Measurements from ENCODE around the gene ATG16L1.

Gene ATG16L1

DNA sequence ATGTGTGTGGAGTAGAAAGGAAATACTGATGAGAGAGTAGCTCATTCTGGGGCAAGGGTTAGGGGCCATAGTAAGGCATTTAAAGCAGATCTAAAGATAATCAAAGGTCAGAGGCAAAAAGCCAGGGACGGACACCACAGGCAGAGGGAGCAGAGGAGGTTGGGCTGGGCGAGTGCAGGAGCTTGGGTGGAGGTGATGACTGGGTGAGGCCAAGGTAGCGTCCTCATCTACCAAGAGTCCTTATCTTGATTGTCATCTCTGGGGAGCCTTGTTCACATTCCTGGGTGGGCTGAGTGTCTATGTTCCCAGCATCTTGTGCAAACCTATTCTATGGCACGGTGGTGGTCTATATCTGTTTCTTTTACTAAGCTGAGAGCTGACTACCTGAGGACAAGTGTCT is 30.1 kb downstream of the ATG16L1 start:
- H3K9me3 ChIP-seq (ENCODE audit: low read length) = no peaks in the 10 kb centered on the region
- H3K9me2 ChIP-seq (ENCODE audit: low read depth, low read length) = no peaks in the 10 kb centered on the region
- H3K36me3 ChIP-seq (ENCODE audit: insufficient read depth, low read length) = peaks cover 94% of the 10 kb centered on the region
- H3F3A ChIP-seq (ENCODE audit: insufficient read depth, low read length) = no peaks in the 10 kb centered on the region
- TF ChIP-seq, protein P1, sequence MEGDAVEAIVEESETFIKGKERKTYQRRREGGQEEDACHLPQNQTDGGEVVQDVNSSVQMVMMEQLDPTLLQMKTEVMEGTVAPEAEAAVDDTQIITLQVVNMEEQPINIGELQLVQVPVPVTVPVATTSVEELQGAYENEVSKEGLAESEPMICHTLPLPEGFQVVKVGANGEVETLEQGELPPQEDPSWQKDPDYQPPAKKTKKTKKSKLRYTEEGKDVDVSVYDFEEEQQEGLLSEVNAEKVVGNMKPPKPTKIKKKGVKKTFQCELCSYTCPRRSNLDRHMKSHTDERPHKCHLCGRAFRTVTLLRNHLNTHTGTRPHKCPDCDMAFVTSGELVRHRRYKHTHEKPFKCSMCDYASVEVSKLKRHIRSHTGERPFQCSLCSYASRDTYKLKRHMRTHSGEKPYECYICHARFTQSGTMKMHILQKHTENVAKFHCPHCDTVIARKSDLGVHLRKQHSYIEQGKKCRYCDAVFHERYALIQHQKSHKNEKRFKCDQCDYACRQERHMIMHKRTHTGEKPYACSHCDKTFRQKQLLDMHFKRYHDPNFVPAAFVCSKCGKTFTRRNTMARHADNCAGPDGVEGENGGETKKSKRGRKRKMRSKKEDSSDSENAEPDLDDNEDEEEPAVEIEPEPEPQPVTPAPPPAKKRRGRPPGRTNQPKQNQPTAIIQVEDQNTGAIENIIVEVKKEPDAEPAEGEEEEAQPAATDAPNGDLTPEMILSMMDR (IDR thresholded peaks at IDR 0.05; ENCODE audit: low read length) = no peak
- no peak for TF ChIP-seq EZH2 (IDR thresholded peaks at IDR 0.05; ENCODE audit: borderline replicate concordance, low read length)
- H3K79me2 ChIP-seq (ENCODE audit: insufficient read depth, low read length) = no peaks in the 10 kb centered on the region
- no peaks in the 10 kb centered on the region for H4K20me1 ChIP-seq (ENCODE audit: insufficient read depth, low read length)
- H3K4me2 ChIP-seq (ENCODE audit: low read length) = no peak overlapping the region
- H2AFZ ChIP-seq (ENCODE audit: low read length) = no peak overlapping the region
- no peak overlapping the region for H3K4me3 ChIP-seq (ENCODE audit: low read depth, low read length, poor library complexity, severe bottlenecking)
- H3K27ac ChIP-seq (ENCODE audit: low read depth, low read length, poor library complexity, severe bottlenecking) = no peak overlapping the region
- H3K4me1 ChIP-seq (ENCODE audit: insufficient read depth, low read length, severe bottlenecking) = no peaks in the 10 kb centered on the region
- no peak overlapping the region for H3K9ac ChIP-seq (ENCODE audit: low read length)
- H3K27me3 ChIP-seq (ENCODE audit: insufficient read depth, low read length) = no peaks in the 10 kb centered on the region

DNA sequence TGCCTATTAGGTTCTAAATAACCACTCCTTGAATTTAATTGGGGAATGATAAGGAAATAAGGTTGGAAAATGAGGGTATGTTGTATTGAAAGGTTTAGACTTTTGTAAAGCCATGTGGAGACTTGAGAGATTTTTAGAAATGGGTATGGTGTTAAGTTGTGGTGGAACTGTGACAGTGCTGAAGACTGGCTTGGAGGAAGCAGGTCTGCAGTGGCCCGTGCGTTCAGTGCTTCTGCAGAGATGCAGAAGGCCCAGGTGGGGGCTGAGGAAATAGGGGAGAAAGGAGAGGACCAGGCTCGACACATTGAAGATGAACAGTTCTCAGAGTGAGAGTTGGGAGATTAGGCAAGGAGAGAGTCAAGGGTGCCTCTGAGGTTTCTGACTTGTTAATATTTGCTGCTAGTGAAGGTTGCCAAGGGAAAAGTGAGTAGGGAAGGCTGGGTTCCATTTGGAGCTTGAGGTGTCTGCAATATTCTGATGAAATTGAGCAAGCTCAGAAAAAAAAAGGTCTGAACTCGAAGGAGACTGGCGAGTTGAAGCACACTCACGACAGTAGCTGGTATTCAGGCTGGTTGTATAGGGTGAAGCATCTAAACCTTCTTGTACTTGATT is 30.6 kb downstream of the ATG16L1 start:
- no peaks in the 10 kb centered on the region for H3F3A ChIP-seq (ENCODE audit: insufficient read depth, low read length)
- no peaks in the 10 kb centered on the region for H3K9me2 ChIP-seq (ENCODE audit: low read depth, low read length)
- no peaks in the 10 kb centered on the region for H3K27me3 ChIP-seq (ENCODE audit: insufficient read depth, low read length)
- H3K4me1 ChIP-seq (ENCODE audit: insufficient read depth, low read length, severe bottlenecking) = no peaks in the 10 kb centered on the region
- H3K9ac ChIP-seq (ENCODE audit: low read length) = no peak overlapping the region
- H2AFZ ChIP-seq (ENCODE audit: low read length) = no peak overlapping the region
- no peak for TF ChIP-seq EZH2 (IDR thresholded peaks at IDR 0.05; ENCODE audit: borderline replicate concordance, low read length)
- TF ChIP-seq, protein P1 (IDR thresholded peaks at IDR 0.05; ENCODE audit: low read length) = no peak
- H3K36me3 ChIP-seq (ENCODE audit: insufficient read depth, low read length) = peaks cover 95% of the 10 kb centered on the region
- no peak overlapping the region for H3K27ac ChIP-seq (ENCODE audit: low read depth, low read length, poor library complexity, severe bottlenecking)
- H3K4me3 ChIP-seq (ENCODE audit: low read depth, low read length, poor library complexity, severe bottlenecking) = no peak overlapping the region
- H3K4me2 ChIP-seq (ENCODE audit: low read length) = no peak overlapping the region
- H4K20me1 ChIP-seq (ENCODE audit: insufficient read depth, low read length) = no peaks in the 10 kb centered on the region
- H3K9me3 ChIP-seq (ENCODE audit: low read length) = no peaks in the 10 kb centered on the region
- no peaks in the 10 kb centered on the region for H3K79me2 ChIP-seq (ENCODE audit: insufficient read depth, low read length)

DNA sequence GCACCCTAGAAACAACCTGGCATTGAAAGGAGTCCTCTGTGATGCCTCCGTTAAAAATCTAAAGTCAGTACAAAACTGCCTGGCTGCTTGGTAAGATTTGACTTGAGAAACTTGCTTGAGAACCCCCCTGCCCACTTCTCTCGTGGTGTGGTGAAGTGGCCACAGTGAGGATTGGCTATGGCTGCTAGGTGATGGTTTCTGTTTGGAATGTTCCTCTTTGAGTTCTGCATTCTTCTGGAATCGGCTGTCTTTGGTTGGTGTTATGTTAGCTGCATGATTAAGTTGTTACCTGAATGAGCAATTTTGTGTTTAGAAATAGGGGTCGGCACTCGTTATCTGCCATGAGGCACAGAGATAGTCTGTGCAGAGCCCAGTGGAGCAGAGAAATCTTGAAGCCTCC is 34.4 kb downstream of the ATG16L1 start:
- Histone ChIP-seq H2AFZ (ENCODE audit: low read length) (no peak overlapping the region), H3F3A (ENCODE audit: insufficient read depth, low read length) (no peaks in the 10 kb centered on the region), H3K4me3 (ENCODE audit: low read depth, low read length, poor library complexity, severe bottlenecking) (no peak overlapping the region), H3K4me1 (ENCODE audit: insufficient read depth, low read length, severe bottlenecking) (no peaks in the 10 kb centered on the region), H4K20me1 (ENCODE audit: insufficient read depth, low read length) (no peaks in the 10 kb centered on the region), H3K4me2 (ENCODE audit: low read length) (no peak overlapping the region), H3K27ac (ENCODE audit: low read depth, low read length, poor library complexity, severe bottlenecking) (no peak overlapping the region), H3K9ac (ENCODE audit: low read length) (no peak overlapping the region), H3K9me2 (ENCODE audit: low read depth, low read length) (no peaks in the 10 kb centered on the region), H3K9me3 (ENCODE audit: low read length) (no peaks in the 10 kb centered on the region), H3K36me3 (ENCODE audit: insufficient read depth, low read length) (peaks cover 95% of the 10 kb centered on the region), H3K79me2 (ENCODE audit: insufficient read depth, low read length) (no peaks in the 10 kb centered on the region), H3K27me3 (ENCODE audit: insufficient read depth, low read length) (no peaks in the 10 kb centered on the region)
- TF ChIP-seq EZH2 (IDR thresholded peaks at IDR 0.05; ENCODE audit: borderline replicate concordance, low read length) = no peak
- TF ChIP-seq, protein P1 (IDR thresholded peaks at IDR 0.05; ENCODE audit: low read length) = no peak

Measured in OCI-LY1 (cell line).